Astrocyte (in vitro differentiated cells and primary cell): ENCODE data around the gene THRAP3. TPM values are rescaled to one million over a fixed set of nuclear protein-coding genes. Genes with fewer than 3 reads are reported as not detected.

Experiments
- DNase-seq: peaks from one replicate; pipeline ENCODE4 v3.0.0-alpha.2; 2010; ENCODE audit warnings: low read depth
- FAIRE-seq: peaks from 2 replicates; lab custom pipeline; 2011; peaks lifted over from hg19 to GRCh38; lab: Jason Lieb, UNC
- H2AFZ ChIP-seq: 2 replicates; pipeline ENCODE4 v1.6.0; 2012; ENCODE audit warnings: low read depth, low read length, inconsistent platforms
- H3K27ac ChIP-seq: 2 replicates; pipeline ENCODE4 v1.5.1; 2011; ENCODE audit warnings: low read depth, low read length, inconsistent platforms
- H3K27me3 ChIP-seq: 2 replicates; pipeline ENCODE4 v1.6.0; 2011; ENCODE audit warnings: low read length, inconsistent platforms; ENCODE audit not compliant: insufficient read depth
- H3K36me3 ChIP-seq: 2 replicates; pipeline ENCODE4 v1.5.1; 2011; ENCODE audit warnings: low read length, inconsistent platforms; ENCODE audit not compliant: insufficient read depth
- H3K4me1 ChIP-seq: 2 replicates; pipeline ENCODE4 v1.5.1; 2011; ENCODE audit warnings: low read length, inconsistent platforms; ENCODE audit not compliant: insufficient read depth
- H3K4me2 ChIP-seq: 2 replicates; pipeline ENCODE4 v1.6.0; 2012; ENCODE audit warnings: low read length, inconsistent platforms
- H3K4me3 ChIP-seq: 2 replicates; pipeline ENCODE4 v1.5.1; 2011; ENCODE audit warnings: low read depth, mild to moderate bottlenecking, low read length, inconsistent platforms; ENCODE audit not compliant: insufficient read depth
- H3K79me2 ChIP-seq: 2 replicates; pipeline ENCODE4 v1.6.0; 2012; ENCODE audit warnings: mild to moderate bottlenecking, low read length, inconsistent platforms; ENCODE audit not compliant: insufficient read depth
- H3K9ac ChIP-seq: 2 replicates; pipeline ENCODE4 v1.6.0; 2012; ENCODE audit warnings: mild to moderate bottlenecking, low read length, inconsistent platforms
- H3K9me3 ChIP-seq: 2 replicates; pipeline ENCODE4 v1.5.1; 2012; ENCODE audit warnings: low read depth, mild to moderate bottlenecking, low read length, inconsistent platforms; ENCODE audit not compliant: insufficient read depth
- H4K20me1 ChIP-seq: 2 replicates; pipeline ENCODE4 v1.6.0; 2012; ENCODE audit warnings: low read length, inconsistent platforms; ENCODE audit not compliant: insufficient read depth
- H3K27ac Mint-ChIP-seq: one replicate; pipeline ENCODE4 v1.8.0; 2021; ENCODE audit warnings: mild to moderate bottlenecking, mixed read lengths; ENCODE audit not compliant: unreplicated experiment
- H3K27me3 Mint-ChIP-seq: one replicate; pipeline ENCODE4 v1.8.0; 2021; ENCODE audit warnings: low read depth, mixed read lengths; ENCODE audit not compliant: unreplicated experiment
- H3K36me3 Mint-ChIP-seq: one replicate; pipeline ENCODE4 v1.8.0; 2021; ENCODE audit warnings: low read depth, mixed read lengths; ENCODE audit not compliant: unreplicated experiment
- H3K4me1 Mint-ChIP-seq: one replicate; pipeline ENCODE4 v1.8.0; 2021; ENCODE audit warnings: low read depth, mixed read lengths; ENCODE audit not compliant: unreplicated experiment
- H3K4me3 Mint-ChIP-seq: one replicate; pipeline ENCODE4 v1.8.0; 2021; ENCODE audit warnings: mild to moderate bottlenecking, moderate library complexity, mixed read lengths; ENCODE audit not compliant: unreplicated experiment
- H3K9me3 Mint-ChIP-seq: one replicate; pipeline ENCODE4 v1.8.0; 2021; ENCODE audit warnings: mild to moderate bottlenecking, mixed read lengths; ENCODE audit not compliant: unreplicated experiment
- EZH2 ChIP-seq: IDR thresholded peaks from 2 replicates; pipeline ENCODE4 v1.6.1; 2012; ENCODE audit warnings: mild to moderate bottlenecking, low read length, inconsistent platforms; ENCODE audit not compliant: insufficient read depth
- total RNA-seq: library from RNA; stranded (reverse); gene quantifications from 2 replicates; pipeline ENCODE4 v1.2.1, GENCODE V29; 2021
- TF ChIP-seq, protein P1 (sequence below): IDR thresholded peaks from 2 replicates; pipeline ENCODE4 v1.5.1; 2011; ENCODE audit warnings: low read depth, mild to moderate bottlenecking, inconsistent platforms, low read length, moderate library complexity; ENCODE audit not compliant: insufficient read depth

THRAP3 gene
- total RNA-seq, 1 donor from 2014 or later: 109 TPM

DNA sequence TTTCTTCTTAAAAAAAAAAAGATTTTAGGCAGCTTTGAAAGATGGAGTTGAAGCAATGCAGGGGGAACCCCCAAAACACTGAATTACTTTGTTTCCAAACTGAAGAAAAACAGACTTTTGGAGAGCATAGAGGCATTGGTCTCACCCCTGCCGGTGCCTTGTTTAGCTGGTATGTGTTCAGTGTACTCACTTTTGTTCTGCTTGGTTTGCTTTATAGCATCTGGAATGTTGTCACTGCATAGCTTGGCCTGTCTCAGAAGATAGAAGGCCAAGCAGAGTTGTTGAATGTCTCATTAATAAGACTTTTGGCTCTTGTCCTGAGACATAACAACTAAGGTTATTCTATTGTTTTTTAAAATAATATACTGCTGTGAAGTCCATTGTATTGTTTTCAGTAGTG lies 6.9 kb downstream of the THRAP3 start:
- H3K9me3 ChIP-seq: no peaks in the 10 kb centered on the region
- peaks cover 11% of the 10 kb centered on the region for H3K4me1 ChIP-seq
- DNase-seq: peak; percentile 31
- H3K4me2 ChIP-seq: peak overlapping the region; percentile 39
- Mint-ChIP-seq H3K27ac (no peak overlapping the region), H3K27me3 (no peaks in the 10 kb centered on the region), H3K4me1 (peaks cover 21% of the 10 kb centered on the region), H3K9me3 (peaks cover 2% of the 10 kb centered on the region), H3K36me3 (no peaks in the 10 kb centered on the region), H3K4me3 (peak overlapping the region; percentile 34)
- H3K4me3 ChIP-seq: no peak overlapping the region
- peaks cover 100% of the 10 kb centered on the region for H3K79me2 ChIP-seq
- H2AFZ ChIP-seq: no peak overlapping the region
- peaks cover 96% of the 10 kb centered on the region for H4K20me1 ChIP-seq
- no peak for FAIRE-seq
- peaks cover 30% of the 10 kb centered on the region for H3K36me3 ChIP-seq
- H3K27ac ChIP-seq: no peak overlapping the region
- peak overlapping the region; percentile 2 for H3K9ac ChIP-seq
- TF ChIP-seq, protein P1, sequence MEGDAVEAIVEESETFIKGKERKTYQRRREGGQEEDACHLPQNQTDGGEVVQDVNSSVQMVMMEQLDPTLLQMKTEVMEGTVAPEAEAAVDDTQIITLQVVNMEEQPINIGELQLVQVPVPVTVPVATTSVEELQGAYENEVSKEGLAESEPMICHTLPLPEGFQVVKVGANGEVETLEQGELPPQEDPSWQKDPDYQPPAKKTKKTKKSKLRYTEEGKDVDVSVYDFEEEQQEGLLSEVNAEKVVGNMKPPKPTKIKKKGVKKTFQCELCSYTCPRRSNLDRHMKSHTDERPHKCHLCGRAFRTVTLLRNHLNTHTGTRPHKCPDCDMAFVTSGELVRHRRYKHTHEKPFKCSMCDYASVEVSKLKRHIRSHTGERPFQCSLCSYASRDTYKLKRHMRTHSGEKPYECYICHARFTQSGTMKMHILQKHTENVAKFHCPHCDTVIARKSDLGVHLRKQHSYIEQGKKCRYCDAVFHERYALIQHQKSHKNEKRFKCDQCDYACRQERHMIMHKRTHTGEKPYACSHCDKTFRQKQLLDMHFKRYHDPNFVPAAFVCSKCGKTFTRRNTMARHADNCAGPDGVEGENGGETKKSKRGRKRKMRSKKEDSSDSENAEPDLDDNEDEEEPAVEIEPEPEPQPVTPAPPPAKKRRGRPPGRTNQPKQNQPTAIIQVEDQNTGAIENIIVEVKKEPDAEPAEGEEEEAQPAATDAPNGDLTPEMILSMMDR: no peak
- no peaks in the 10 kb centered on the region for H3K27me3 ChIP-seq

DNA sequence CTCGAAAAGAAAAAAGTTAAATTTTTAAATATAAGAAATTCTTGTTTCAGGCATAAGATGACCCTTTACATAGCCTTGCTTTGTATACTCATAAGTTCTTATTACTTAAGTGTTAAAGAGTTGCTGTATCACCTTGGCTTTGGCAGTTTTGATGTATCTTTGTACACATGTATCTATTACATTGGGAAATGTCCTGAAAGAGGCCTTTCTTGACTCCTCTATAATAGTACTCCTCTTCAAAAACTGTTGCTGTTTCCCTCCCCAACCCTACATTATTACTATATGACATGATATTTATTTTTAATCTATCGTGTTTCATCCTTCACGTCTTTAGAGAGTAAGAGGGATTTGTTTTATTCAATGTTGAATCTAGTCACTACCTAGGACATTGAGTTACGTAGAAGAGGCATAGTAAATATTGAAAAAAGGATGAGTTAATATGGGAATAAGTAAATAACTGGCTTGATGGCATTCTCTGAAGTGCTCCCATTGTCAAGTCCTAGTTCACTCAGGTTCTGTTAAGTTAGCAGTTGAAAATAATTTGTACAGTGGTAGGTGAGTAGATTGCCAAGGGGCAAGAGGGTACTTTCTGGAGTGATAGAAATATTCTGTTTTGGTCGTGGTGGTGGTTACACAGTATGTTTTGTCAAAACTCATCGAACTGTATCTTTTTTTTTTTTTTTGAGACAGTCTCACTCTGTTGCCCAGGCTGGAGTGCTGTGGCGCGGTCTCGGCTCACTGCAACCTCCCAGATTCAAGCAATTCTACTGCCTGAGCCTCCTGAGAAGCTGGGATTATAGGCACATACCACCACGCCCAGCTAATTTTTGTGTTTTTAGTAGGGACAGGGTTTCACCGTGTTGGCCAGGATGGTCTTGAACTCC lies 8.2 kb downstream of the THRAP3 start:
- Histone ChIP-seq H3K9me3 (no peaks in the 10 kb centered on the region), H3K79me2 (peaks cover 100% of the 10 kb centered on the region), H3K4me1 (peaks cover 6% of the 10 kb centered on the region), H3K27me3 (no peaks in the 10 kb centered on the region), H3K36me3 (peaks cover 25% of the 10 kb centered on the region), H4K20me1 (peaks cover 97% of the 10 kb centered on the region), H3K9ac (no peak overlapping the region), H3K27ac (no peak overlapping the region), H2AFZ (no peak overlapping the region), H3K4me3 (no peak overlapping the region), H3K4me2 (no peak overlapping the region)
- no peaks in the 10 kb centered on the region for H3K36me3 Mint-ChIP-seq
- DNase-seq (no peak), FAIRE-seq (no peak)
- TF ChIP-seq EZH2: no peak
- TF ChIP-seq, protein P1: no peak
- H3K4me3 Mint-ChIP-seq: no peak overlapping the region
- peaks cover 2% of the 10 kb centered on the region for H3K9me3 Mint-ChIP-seq
- peaks cover 22% of the 10 kb centered on the region for H3K4me1 Mint-ChIP-seq
- H3K27me3 Mint-ChIP-seq: no peaks in the 10 kb centered on the region
- no peak overlapping the region for H3K27ac Mint-ChIP-seq

DNA sequence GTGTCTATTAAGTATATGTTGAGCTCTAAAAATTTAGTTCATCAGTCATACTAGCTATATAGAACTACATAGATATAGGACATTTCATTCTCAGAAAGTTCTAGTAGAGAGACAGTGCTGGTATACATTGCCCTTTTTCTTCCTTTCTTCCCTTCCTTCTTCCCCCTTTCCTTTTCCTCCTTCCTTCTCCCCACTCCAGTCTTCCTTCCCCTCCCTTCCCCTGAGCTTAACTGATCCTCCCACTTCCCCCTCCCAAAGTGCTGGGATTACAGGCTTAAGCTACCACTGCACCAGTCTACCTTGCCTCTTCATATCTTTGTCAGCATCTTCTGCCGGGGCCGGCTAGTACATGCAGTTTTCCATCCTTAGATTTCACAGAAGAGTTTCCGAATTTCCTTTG lies 12.1 kb downstream of the THRAP3 start:
- Histone ChIP-seq H4K20me1 (peaks cover 94% of the 10 kb centered on the region), H3K36me3 (peaks cover 22% of the 10 kb centered on the region), H3K79me2 (peaks cover 100% of the 10 kb centered on the region), H3K9ac (no peak overlapping the region), H3K4me2 (no peak overlapping the region), H3K4me3 (no peak overlapping the region), H2AFZ (no peak overlapping the region), H3K27me3 (no peaks in the 10 kb centered on the region), H3K9me3 (no peaks in the 10 kb centered on the region), H3K4me1 (no peaks in the 10 kb centered on the region), H3K27ac (no peak overlapping the region)
- Mint-ChIP-seq H3K4me3 (no peak overlapping the region), H3K27me3 (no peaks in the 10 kb centered on the region), H3K9me3 (peaks cover 2% of the 10 kb centered on the region), H3K36me3 (peaks cover 1% of the 10 kb centered on the region), H3K27ac (peak overlapping the region; percentile 62), H3K4me1 (peaks cover 33% of the 10 kb centered on the region)
- DNase-seq (no peak), FAIRE-seq (no peak)
- no peak for TF ChIP-seq EZH2
- TF ChIP-seq, protein P1: no peak
